Fibroblast of mammary gland (primary cell): ENCODE results near the gene TMPRSS12.

Experiments used
- DNase-seq: peaks from one replicate; pipeline ENCODE4 v3.0.0-alpha.2; 2010; ENCODE audit warnings: low read depth
- H3K4me3 ChIP-seq: 2 replicates; pipeline ENCODE4 v1.5.1; 2011; ENCODE audit warnings: low read depth, mild to moderate bottlenecking, low read length, moderate library complexity; ENCODE audit not compliant: control insufficient read depth
- CTCF ChIP-seq: conservative IDR thresholded peaks from 2 replicates; pipeline ENCODE4 v1.5.1; 2011; ENCODE audit warnings: low read depth, low read length, inconsistent platforms; ENCODE audit not compliant: control insufficient read depth, insufficient read depth

The TMPRSS12 gene

GRCh38 chr12:50913224-50913623 is 70.5 kb downstream of the TMPRSS12 start:
- H3K4me3 ChIP-seq = no peak overlapping the region
- TF ChIP-seq CTCF = no peak
- no peak for DNase-seq

GRCh38 chr12:50914872-50915484 is 72.3 kb downstream of the TMPRSS12 start:
- TF ChIP-seq CTCF = no peak
- no peak overlapping the region for H3K4me3 ChIP-seq

GRCh38 chr12:50916292-50916691 is 73.6 kb downstream of the TMPRSS12 start:
- H3K4me3 ChIP-seq = no peak overlapping the region
- no peak for DNase-seq
- TF ChIP-seq CTCF = no peak

More at GRCh38 chr12:50914872-50915484, 72.3 kb downstream of the TMPRSS12 start:
- no peak for DNase-seq

- no peak for TF ChIP-seq CTCF
- no peak for DNase-seq
- no peak overlapping the region for H3K4me3 ChIP-seq
Observed at GRCh38 chr12:50918584-50919316, 76.0 kb downstream of the TMPRSS12 start.

- no peak for TF ChIP-seq CTCF
- H3K4me3 ChIP-seq = no peak overlapping the region
- DNase-seq = peak; percentile 70
Observed at GRCh38 chr12:50922820-50923219, 80.1 kb downstream of the TMPRSS12 start.

- H3K4me3 ChIP-seq = no peak overlapping the region
- peak; percentile 28 for DNase-seq
- TF ChIP-seq CTCF = no peak
Observed at GRCh38 chr12:50923361-50924130, 80.8 kb downstream of the TMPRSS12 start.
